SK-N-SH treated with all-trans-retinoic acid at 6 μM for 48 hours (cell line): ENCODE data around the gene C13orf46.

Experiments
- ATAC-seq: fragments of 200-7000 bp; cut with Tn5 transposase; 3 replicates; pipeline ENCODE4 v1.9.1; 2020; ENCODE audit warnings: mild to moderate bottlenecking, moderate library complexity
- ARNTL ChIP-seq: fragments of 450-650 bp; formaldehyde crosslinking; IDR thresholded peaks from 2 replicates; pipeline ENCODE4 v1.5.0; 2020; ENCODE audit warnings: low read depth, mild to moderate bottlenecking, moderate library complexity, borderline replicate concordance
- BACH2 ChIP-seq: fragments of 250-450 bp; sonication (Bioruptor Pico); IDR thresholded peaks from 2 replicates; pipeline ENCODE4 v1.9.0; 2021; ENCODE audit warnings: mild to moderate bottlenecking, borderline replicate concordance
- CSDC2 ChIP-seq: fragments of 250-450 bp; sonication (Bioruptor Pico); IDR thresholded peaks from 2 replicates; pipeline ENCODE4 v1.5.0; 2020; ENCODE audit warnings: mild to moderate bottlenecking, moderate library complexity
- ESRRG ChIP-seq: fragments of 250-450 bp; sonication (Bioruptor Pico); IDR thresholded peaks from 2 replicates; pipeline ENCODE4 v1.6.1; 2021; ENCODE audit warnings: mild to moderate bottlenecking
- GLIS3 ChIP-seq: fragments of 250-450 bp; sonication (Bioruptor Pico); IDR thresholded peaks from 2 replicates; pipeline ENCODE4 v1.5.0; 2020; ENCODE audit warnings: mild to moderate bottlenecking, moderate library complexity
- ISL1 ChIP-seq: fragments of 250-450 bp; sonication (Bioruptor Pico); IDR thresholded peaks from 2 replicates; pipeline ENCODE4 v2.1.2; 2022; ENCODE audit warnings: mild to moderate bottlenecking, moderate library complexity
- OSR1 ChIP-seq: fragments of 250-450 bp; sonication (Bioruptor Pico); IDR thresholded peaks from 2 replicates; pipeline ENCODE4 v1.8.0; 2022; ENCODE audit warnings: moderate library complexity, mild to moderate bottlenecking, inconsistent platforms
- PPARA ChIP-seq: fragments of 250-450 bp; sonication (Bioruptor Pico); IDR thresholded peaks from 2 replicates; pipeline ENCODE4 v1.5.0; 2020; ENCODE audit warnings: mild to moderate bottlenecking, borderline replicate concordance
- RARB ChIP-seq: fragments of 250-450 bp; sonication (Bioruptor Pico); IDR thresholded peaks from 2 replicates; pipeline ENCODE4 v1.8.0; 2021; ENCODE audit warnings: mild to moderate bottlenecking, moderate library complexity
- SNAI2 ChIP-seq: fragments of 250-450 bp; sonication (Bioruptor Pico); IDR thresholded peaks from 2 replicates; pipeline ENCODE4 v1.5.0; 2020; ENCODE audit warnings: mild to moderate bottlenecking, moderate library complexity
- TCF4 ChIP-seq: fragments of 250-450 bp; sonication (Bioruptor Pico); IDR thresholded peaks from 2 replicates; pipeline ENCODE4 v1.8.0; 2021; ENCODE audit warnings: mild to moderate bottlenecking, moderate library complexity, borderline replicate concordance
- TOX ChIP-seq: fragments of 250-450 bp; sonication (Bioruptor Pico); IDR thresholded peaks from 2 replicates; pipeline ENCODE4 v1.8.0; 2021; ENCODE audit warnings: mild to moderate bottlenecking, moderate library complexity, borderline replicate concordance
- ZC3H10 ChIP-seq: fragments of 250-450 bp; sonication (Bioruptor Pico); IDR thresholded peaks from 2 replicates; pipeline ENCODE4 v1.5.1; 2021; ENCODE audit warnings: mild to moderate bottlenecking, moderate library complexity
- ZFP3 ChIP-seq: fragments of 250-450 bp; sonication (Bioruptor Pico); IDR thresholded peaks from 2 replicates; pipeline ENCODE4 v1.5.0; 2020; ENCODE audit warnings: mild to moderate bottlenecking, moderate library complexity
- ZFP30 ChIP-seq: fragments of 450-650 bp; formaldehyde crosslinking; IDR thresholded peaks from 2 replicates; pipeline ENCODE4 v1.5.0; 2022; ENCODE audit warnings: mild to moderate bottlenecking, moderate library complexity
- ZNF565 ChIP-seq: fragments of 450-650 bp; formaldehyde crosslinking; conservative IDR thresholded peaks from 2 replicates; pipeline ENCODE4 v1.5.0; 2020; ENCODE audit warnings: low read depth, mild to moderate bottlenecking, moderate library complexity
- ZNF70 ChIP-seq: fragments of 450-650 bp; formaldehyde crosslinking; IDR thresholded peaks from 2 replicates; pipeline ENCODE4 v1.5.0; 2020; ENCODE audit warnings: mild to moderate bottlenecking, moderate library complexity
- ZNF8 ChIP-seq: fragments of 450-650 bp; formaldehyde crosslinking; IDR thresholded peaks from 2 replicates; pipeline ENCODE4 v1.5.0; 2020; ENCODE audit warnings: mild to moderate bottlenecking, moderate library complexity
- TF ChIP-seq, protein P1 (sequence below): fragments of 250-450 bp; sonication (Bioruptor Pico); IDR thresholded peaks from 2 replicates; pipeline ENCODE4 v1.5.1; 2020; ENCODE audit warnings: low read depth, mild to moderate bottlenecking, moderate library complexity
- TF ChIP-seq, protein P2 (sequence below): fragments of 250-450 bp; sonication (Bioruptor Pico); IDR thresholded peaks from 2 replicates; pipeline ENCODE4 v1.5.1; 2021; ENCODE audit warnings: mild to moderate bottlenecking, moderate library complexity
- TF ChIP-seq, protein P3 (sequence below): fragments of 250-450 bp; sonication (Bioruptor Pico); IDR thresholded peaks from 2 replicates; pipeline ENCODE4 v1.8.0; 2020; ENCODE audit warnings: mild to moderate bottlenecking, moderate library complexity, borderline replicate concordance
- TF ChIP-seq, protein P4 (sequence below): fragments of 250-450 bp; sonication (Bioruptor Pico); IDR thresholded peaks from 2 replicates; pipeline ENCODE4 v1.8.0; 2021; ENCODE audit warnings: low read depth, mild to moderate bottlenecking, moderate library complexity, borderline replicate concordance
- TF ChIP-seq, protein P5 (sequence below): fragments of 250-450 bp; sonication (Bioruptor Pico); IDR thresholded peaks from 2 replicates; pipeline ENCODE4 v1.5.0; 2020; ENCODE audit warnings: mild to moderate bottlenecking, moderate library complexity

C13orf46 gene

DNA sequence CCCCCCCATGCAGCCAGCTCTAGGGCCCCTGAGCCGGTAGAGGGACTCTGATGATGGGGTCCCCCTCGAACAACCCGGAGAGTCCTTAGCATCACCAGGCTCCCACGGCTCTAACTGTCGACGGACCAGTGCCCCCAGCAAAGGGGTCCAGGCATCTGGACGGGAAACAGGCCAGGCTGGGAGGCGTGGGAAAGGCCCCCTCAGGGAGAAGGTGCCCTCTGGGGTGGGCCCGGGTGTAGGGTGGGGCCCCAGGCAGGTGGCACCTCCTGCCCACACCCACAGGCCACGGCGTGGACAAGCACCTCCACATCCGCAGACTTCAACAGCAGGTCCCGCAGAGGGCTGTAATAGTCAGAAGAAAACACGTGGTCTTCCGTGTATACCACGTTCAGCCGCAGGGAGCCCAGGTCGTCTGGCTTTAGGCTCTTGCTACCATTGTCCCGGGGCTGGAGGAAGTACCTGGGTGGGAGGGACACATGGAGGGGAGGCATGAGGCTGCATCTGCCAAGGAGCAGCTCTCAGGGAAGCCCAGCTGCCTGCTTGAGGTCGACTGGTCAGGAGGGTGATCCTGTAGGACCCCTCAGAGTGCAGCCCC, 44.7 kb upstream of the C13orf46 start:
- TF ChIP-seq OSR1 (CRISPR knock-in tag) (no peak), ZNF8 (no peak), ZC3H10 (CRISPR knock-in tag) (no peak), ISL1 (no peak), TOX (CRISPR knock-in tag) (no peak), GLIS3 (CRISPR knock-in tag) (no peak), PPARA (CRISPR knock-in tag) (no peak), TCF4 (CRISPR knock-in tag) (no peak), CSDC2 (CRISPR knock-in tag) (no peak)
- TF ChIP-seq, protein P1, sequence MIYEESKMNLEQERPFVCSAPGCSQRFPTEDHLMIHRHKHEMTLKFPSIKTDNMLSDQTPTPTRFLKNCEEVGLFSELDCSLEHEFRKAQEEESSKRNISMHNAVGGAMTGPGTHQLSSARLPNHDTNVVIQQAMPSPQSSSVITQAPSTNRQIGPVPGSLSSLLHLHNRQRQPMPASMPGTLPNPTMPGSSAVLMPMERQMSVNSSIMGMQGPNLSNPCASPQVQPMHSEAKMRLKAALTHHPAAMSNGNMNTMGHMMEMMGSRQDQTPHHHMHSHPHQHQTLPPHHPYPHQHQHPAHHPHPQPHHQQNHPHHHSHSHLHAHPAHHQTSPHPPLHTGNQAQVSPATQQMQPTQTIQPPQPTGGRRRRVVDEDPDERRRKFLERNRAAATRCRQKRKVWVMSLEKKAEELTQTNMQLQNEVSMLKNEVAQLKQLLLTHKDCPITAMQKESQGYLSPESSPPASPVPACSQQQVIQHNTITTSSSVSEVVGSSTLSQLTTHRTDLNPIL: no peak
- TF ChIP-seq, protein P2, sequence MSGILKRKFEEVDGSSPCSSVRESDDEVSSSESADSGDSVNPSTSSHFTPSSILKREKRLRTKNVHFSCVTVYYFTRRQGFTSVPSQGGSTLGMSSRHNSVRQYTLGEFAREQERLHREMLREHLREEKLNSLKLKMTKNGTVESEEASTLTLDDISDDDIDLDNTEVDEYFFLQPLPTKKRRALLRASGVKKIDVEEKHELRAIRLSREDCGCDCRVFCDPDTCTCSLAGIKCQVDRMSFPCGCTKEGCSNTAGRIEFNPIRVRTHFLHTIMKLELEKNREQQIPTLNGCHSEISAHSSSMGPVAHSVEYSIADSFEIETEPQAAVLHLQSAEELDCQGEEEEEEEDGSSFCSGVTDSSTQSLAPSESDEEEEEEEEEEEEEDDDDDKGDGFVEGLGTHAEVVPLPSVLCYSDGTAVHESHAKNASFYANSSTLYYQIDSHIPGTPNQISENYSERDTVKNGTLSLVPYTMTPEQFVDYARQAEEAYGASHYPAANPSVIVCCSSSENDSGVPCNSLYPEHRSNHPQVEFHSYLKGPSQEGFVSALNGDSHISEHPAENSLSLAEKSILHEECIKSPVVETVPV (CRISPR knock-in tag): no peak
- TF ChIP-seq, protein P3, sequence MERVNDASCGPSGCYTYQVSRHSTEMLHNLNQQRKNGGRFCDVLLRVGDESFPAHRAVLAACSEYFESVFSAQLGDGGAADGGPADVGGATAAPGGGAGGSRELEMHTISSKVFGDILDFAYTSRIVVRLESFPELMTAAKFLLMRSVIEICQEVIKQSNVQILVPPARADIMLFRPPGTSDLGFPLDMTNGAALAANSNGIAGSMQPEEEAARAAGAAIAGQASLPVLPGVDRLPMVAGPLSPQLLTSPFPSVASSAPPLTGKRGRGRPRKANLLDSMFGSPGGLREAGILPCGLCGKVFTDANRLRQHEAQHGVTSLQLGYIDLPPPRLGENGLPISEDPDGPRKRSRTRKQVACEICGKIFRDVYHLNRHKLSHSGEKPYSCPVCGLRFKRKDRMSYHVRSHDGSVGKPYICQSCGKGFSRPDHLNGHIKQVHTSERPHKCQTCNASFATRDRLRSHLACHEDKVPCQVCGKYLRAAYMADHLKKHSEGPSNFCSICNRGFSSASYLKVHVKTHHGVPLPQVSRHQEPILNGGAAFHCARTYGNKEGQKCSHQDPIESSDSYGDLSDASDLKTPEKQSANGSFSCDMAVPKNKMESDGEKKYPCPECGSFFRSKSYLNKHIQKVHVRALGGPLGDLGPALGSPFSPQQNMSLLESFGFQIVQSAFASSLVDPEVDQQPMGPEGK (CRISPR knock-in tag): no peak
- no peak for ATAC-seq

DNA sequence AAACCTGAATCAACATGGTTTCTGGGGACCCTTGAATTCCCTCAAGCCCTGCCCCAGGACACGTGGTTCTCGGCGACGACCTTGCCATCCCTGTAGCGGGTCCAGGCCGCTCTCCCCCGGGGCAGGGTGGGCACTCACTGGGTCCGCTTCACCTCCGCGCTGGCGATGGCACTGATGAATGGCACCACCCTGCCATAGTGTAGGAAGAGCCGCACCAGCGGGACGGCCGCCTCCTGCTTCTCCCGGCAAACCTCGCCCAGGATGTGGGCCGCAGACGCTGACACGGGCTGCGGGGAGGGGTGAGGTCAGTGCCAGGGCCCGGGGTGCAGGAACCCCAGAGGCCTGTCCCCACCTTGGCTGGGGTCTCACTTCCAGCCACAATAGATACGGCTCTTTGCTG, 44.1 kb upstream of the C13orf46 start:
- TF ChIP-seq ESRRG (CRISPR knock-in tag): no peak
- TF ChIP-seq ZFP3 (CRISPR knock-in tag): no peak
- TF ChIP-seq, all 23 proteins: peak for 0
- ATAC-seq: no peak

DNA sequence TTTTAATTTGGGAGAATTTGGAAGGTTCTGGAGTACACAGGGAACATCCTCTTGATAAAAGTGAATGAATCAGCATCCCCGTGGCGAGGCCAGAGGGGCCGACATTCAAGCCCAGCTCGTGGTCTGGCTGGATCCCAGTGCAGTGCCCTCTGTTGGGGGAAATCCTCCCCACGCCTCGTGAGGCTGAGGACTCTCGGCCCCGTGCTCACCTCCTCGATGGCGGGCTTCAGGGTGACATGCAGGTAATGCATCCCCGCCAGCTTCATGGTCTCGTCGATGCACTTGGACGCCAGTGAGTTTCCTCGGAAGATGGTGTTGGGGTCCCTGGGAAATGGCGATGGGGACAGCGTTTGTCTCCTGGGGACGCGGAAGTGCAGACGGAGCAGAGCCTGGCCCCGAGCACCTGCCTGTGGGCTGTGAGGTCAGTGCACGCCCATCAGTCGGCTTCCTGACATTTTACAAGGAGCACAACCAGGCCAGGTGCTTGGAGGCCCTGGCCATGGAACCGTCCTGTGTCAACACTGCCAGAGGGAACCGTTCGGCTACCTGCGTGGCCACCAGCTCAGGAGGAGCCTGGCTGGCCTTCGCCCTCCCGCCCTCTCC, 43.3 kb upstream of the C13orf46 start:
- peak; percentile 62 for ATAC-seq
- TF ChIP-seq BACH2 (CRISPR knock-in tag) (no peak), ESRRG (CRISPR knock-in tag) (no peak), ISL1 (no peak), GLIS3 (CRISPR knock-in tag) (no peak), ZNF565 (no peak), ZC3H10 (CRISPR knock-in tag) (no peak), ZFP3 (CRISPR knock-in tag) (no peak), TOX (CRISPR knock-in tag) (no peak), ZFP30 (no peak), ZNF8 (no peak), ARNTL (CRISPR knock-in tag) (no peak), RARB (CRISPR knock-in tag) (no peak), CSDC2 (CRISPR knock-in tag) (no peak), ZNF70 (CRISPR knock-in tag) (no peak), OSR1 (CRISPR knock-in tag) (no peak), SNAI2 (CRISPR knock-in tag) (no peak)
- TF ChIP-seq, protein P1: no peak
- TF ChIP-seq, protein P2 (CRISPR knock-in tag): no peak
- TF ChIP-seq, protein P4, sequence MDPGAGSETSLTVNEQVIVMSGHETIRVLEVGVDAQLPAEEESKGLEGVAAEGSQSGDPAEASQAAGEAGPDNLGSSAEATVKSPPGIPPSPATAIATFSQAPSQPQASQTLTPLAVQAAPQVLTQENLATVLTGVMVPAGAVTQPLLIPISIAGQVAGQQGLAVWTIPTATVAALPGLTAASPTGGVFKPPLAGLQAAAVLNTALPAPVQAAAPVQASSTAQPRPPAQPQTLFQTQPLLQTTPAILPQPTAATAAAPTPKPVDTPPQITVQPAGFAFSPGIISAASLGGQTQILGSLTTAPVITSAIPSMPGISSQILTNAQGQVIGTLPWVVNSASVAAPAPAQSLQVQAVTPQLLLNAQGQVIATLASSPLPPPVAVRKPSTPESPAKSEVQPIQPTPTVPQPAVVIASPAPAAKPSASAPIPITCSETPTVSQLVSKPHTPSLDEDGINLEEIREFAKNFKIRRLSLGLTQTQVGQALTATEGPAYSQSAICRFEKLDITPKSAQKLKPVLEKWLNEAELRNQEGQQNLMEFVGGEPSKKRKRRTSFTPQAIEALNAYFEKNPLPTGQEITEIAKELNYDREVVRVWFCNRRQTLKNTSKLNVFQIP: no peak
- TF ChIP-seq, protein P5, sequence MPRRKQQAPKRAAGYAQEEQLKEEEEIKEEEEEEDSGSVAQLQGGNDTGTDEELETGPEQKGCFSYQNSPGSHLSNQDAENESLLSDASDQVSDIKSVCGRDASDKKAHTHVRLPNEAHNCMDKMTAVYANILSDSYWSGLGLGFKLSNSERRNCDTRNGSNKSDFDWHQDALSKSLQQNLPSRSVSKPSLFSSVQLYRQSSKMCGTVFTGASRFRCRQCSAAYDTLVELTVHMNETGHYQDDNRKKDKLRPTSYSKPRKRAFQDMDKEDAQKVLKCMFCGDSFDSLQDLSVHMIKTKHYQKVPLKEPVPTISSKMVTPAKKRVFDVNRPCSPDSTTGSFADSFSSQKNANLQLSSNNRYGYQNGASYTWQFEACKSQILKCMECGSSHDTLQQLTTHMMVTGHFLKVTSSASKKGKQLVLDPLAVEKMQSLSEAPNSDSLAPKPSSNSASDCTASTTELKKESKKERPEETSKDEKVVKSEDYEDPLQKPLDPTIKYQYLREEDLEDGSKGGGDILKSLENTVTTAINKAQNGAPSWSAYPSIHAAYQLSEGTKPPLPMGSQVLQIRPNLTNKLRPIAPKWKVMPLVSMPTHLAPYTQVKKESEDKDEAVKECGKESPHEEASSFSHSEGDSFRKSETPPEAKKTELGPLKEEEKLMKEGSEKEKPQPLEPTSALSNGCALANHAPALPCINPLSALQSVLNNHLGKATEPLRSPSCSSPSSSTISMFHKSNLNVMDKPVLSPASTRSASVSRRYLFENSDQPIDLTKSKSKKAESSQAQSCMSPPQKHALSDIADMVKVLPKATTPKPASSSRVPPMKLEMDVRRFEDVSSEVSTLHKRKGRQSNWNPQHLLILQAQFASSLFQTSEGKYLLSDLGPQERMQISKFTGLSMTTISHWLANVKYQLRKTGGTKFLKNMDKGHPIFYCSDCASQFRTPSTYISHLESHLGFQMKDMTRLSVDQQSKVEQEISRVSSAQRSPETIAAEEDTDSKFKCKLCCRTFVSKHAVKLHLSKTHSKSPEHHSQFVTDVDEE (CRISPR knock-in tag): no peak
